HepG2 (cell line): ENCODE measurements around the gene ARHGAP45. TPM values are rescaled to one million over a fixed set of nuclear protein-coding genes. Genes with fewer than 3 reads are reported as not detected.
A peak's percentile ranks its signal among the peaks of the same experiment; 100 is the strongest.

Experiments
- ELF3 ChIP-seq: IDR thresholded peaks from 2 replicates; pipeline ENCODE4 v1.6.1; 2016; ENCODE audit warnings: missing genetic modification reagents, missing compliant biosample characterization
- GZF1 ChIP-seq: sonication (generic); formaldehyde crosslinking; IDR thresholded peaks from 2 replicates; pipeline ENCODE4 v1.5.1; 2020; ENCODE audit warnings: mild to moderate bottlenecking, missing genetic modification reagents
- HDAC2 ChIP-seq: sonication (generic); formaldehyde crosslinking; IDR thresholded peaks from 2 replicates; pipeline ENCODE4 v1.4.0; 2020; ENCODE audit warnings: missing genetic modification reagents
- HES4 ChIP-seq: sonication (generic); formaldehyde crosslinking; IDR thresholded peaks from 2 replicates; pipeline ENCODE4 v1.9.0; 2021; ENCODE audit warnings: mild to moderate bottlenecking, missing genetic modification reagents, borderline replicate concordance
- SNAI1 ChIP-seq: sonication (generic); formaldehyde crosslinking; IDR thresholded peaks from 2 replicates; pipeline ENCODE4 v1.5.0; 2020; ENCODE audit warnings: mild to moderate bottlenecking, missing genetic modification reagents, borderline replicate concordance
- ZNF10 ChIP-seq: sonication (generic); formaldehyde crosslinking; IDR thresholded peaks from 2 replicates; pipeline ENCODE4 v1.4.0; 2020; ENCODE audit warnings: mild to moderate bottlenecking, low read depth, missing genetic modification reagents, borderline replicate concordance
- ZNF652 ChIP-seq: IDR thresholded peaks from 2 replicates; pipeline ENCODE4 v1.6.1; 2016; ENCODE audit warnings: low read depth, borderline replicate concordance
- ZNF790 ChIP-seq: sonication (generic); formaldehyde crosslinking; IDR thresholded peaks from 2 replicates; pipeline ENCODE4 v1.8.0; 2022; ENCODE audit warnings: missing genetic modification reagents, mild to moderate bottlenecking, borderline replicate concordance
- ZSCAN21 ChIP-seq: sonication (generic); formaldehyde crosslinking; IDR thresholded peaks from 2 replicates; pipeline ENCODE4 v1.8.0; 2022; ENCODE audit warnings: mild to moderate bottlenecking, missing genetic modification reagents, moderate library complexity, borderline replicate concordance
- polyA plus RNA-seq, 8 experiments: library from polyadenylated mRNA; depleted of rRNA in 3 of 8; stranded (reverse) in 7 of 8; unstranded in 1 of 8; fragments of >200 nt; fragmentation: Illumina TruSeq in 4 of 8; extraction: Trizol in 4 of 8; gene quantifications; 2 replicates each; pipeline versions ENCODE4 v1.2.1 to v1.2.3, GENCODE V29; 2011 to 2016; ENCODE audit warnings: low read depth in 4 of 8, missing spikeins in 1 of 8, mixed read lengths in 1 of 8; ENCODE audit not compliant: insufficient read depth in 1 of 8
- total RNA-seq, 5 experiments: library from RNA; depleted of rRNA; stranded (reverse); fragments of >200 nt; fragmentation: Illumina TruSeq; extraction: Trizol; gene quantifications; 2 replicates each; pipeline ENCODE4 v1.2.3, GENCODE V29; 2016; ENCODE audit warnings: low read depth in 1 of 5
- TF ChIP-seq, protein P1 (sequence below): sonication (generic); formaldehyde crosslinking; IDR thresholded peaks from 2 replicates; pipeline ENCODE4 v1.4.0; 2020; ENCODE audit warnings: mild to moderate bottlenecking, missing genetic modification reagents
- TF ChIP-seq, protein P2 (sequence below), 2 experiments: sonication (generic) in 1 of 2; formaldehyde crosslinking in 1 of 2; IDR thresholded peaks; 2 replicates each; pipeline versions ENCODE4 v1.4.0 to v1.6.1; 2016 to 2020; ENCODE audit warnings: borderline replicate concordance in 1 of 2, low read depth in 1 of 2, mild to moderate bottlenecking in 1 of 2, missing genetic modification reagents in 1 of 2
- TF ChIP-seq, protein P3 (sequence below): sonication (generic); formaldehyde crosslinking; IDR thresholded peaks from 2 replicates; pipeline ENCODE4 v1.5.0; 2020; ENCODE audit warnings: missing genetic modification reagents, mild to moderate bottlenecking, borderline replicate concordance
- TF ChIP-seq, protein P4 (sequence below): sonication (generic); formaldehyde crosslinking; IDR thresholded peaks from 2 replicates; pipeline ENCODE4 v1.4.0; 2020; ENCODE audit warnings: missing genetic modification reagents
- TF ChIP-seq, protein P5 (sequence below): sonication (generic); formaldehyde crosslinking; IDR thresholded peaks from 2 replicates; pipeline ENCODE4 v1.4.0; 2020; ENCODE audit warnings: missing genetic modification reagents, borderline replicate concordance

ARHGAP45 gene
- total and polyA plus RNA-seq, 2 of the 13 experiments (the other 11 are each of a cell fraction or from before 2014, with no cell fraction given) = 0.84 to 32.0 TPM

DNA sequence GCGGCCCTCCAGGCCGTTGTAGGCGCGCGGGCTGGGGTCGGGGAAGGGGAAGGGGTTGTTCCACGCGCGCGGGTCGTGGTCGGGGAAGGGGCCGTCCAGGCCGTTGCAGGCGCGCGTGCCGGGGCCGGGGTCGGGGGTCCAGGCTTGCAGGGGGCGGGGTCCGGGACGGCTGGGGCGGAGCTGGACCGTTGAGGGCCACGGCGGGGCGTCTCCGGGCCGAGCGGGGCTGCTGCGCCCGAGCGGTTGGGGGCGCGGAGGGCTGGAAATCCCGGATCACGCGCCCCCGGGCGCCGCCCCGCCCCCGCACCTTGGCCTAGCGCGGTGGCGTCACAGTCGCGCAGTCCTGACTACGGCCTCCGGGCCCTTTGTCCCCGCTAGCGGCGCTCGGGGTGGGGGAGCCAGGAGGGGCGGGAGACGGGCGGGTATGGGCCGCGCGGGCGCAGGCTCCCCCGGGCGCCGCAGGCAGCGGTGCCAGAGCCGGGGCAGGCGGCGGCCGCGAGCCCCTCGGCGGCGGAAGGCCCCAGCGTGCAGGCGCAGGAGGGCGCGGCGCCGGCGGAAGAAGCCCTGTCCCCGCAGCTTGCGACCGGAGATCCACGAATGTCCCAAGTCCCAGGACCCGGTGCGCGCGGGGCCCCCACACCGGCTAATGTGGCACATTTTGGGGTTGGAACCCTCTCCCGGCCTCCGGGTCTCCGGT is 37.5 kb downstream of the ARHGAP45 start (continued):
- TF ChIP-seq, protein P1, sequence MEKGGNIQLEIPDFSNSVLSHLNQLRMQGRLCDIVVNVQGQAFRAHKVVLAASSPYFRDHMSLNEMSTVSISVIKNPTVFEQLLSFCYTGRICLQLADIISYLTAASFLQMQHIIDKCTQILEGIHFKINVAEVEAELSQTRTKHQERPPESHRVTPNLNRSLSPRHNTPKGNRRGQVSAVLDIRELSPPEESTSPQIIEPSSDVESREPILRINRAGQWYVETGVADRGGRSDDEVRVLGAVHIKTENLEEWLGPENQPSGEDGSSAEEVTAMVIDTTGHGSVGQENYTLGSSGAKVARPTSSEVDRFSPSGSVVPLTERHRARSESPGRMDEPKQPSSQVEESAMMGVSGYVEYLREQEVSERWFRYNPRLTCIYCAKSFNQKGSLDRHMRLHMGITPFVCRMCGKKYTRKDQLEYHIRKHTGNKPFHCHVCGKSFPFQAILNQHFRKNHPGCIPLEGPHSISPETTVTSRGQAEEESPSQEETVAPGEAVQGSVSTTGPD (CRISPR knock-in tag) = no peak
- TF ChIP-seq SNAI1 (CRISPR knock-in tag) (0 out of 2 replicates have a peak, but pooled peaks have one; percentile 33), HES4 (CRISPR knock-in tag) (peak; percentile 30), ELF3 (no peak), HDAC2 (no peak), ZNF10 (CRISPR knock-in tag) (no peak), GZF1 (CRISPR knock-in tag) (no peak), ZNF652 (no peak), ZNF790 (no peak), ZSCAN21 (CRISPR knock-in tag) (0 out of 2 replicates have a peak, but pooled peaks have one; percentile 34)
- TF ChIP-seq, protein P2, sequence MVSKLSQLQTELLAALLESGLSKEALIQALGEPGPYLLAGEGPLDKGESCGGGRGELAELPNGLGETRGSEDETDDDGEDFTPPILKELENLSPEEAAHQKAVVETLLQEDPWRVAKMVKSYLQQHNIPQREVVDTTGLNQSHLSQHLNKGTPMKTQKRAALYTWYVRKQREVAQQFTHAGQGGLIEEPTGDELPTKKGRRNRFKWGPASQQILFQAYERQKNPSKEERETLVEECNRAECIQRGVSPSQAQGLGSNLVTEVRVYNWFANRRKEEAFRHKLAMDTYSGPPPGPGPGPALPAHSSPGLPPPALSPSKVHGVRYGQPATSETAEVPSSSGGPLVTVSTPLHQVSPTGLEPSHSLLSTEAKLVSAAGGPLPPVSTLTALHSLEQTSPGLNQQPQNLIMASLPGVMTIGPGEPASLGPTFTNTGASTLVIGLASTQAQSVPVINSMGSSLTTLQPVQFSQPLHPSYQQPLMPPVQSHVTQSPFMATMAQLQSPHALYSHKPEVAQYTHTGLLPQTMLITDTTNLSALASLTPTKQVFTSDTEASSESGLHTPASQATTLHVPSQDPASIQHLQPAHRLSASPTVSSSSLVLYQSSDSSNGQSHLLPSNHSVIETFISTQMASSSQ (IDR thresholded peaks at IDR 0.05; ENCODE audit: low read depth) = no peak
- TF ChIP-seq, protein P2 (CRISPR knock-in tag; IDR thresholded peaks at IDR 0.05; ENCODE audit: borderline replicate concordance) = no peak
- TF ChIP-seq, protein P3, sequence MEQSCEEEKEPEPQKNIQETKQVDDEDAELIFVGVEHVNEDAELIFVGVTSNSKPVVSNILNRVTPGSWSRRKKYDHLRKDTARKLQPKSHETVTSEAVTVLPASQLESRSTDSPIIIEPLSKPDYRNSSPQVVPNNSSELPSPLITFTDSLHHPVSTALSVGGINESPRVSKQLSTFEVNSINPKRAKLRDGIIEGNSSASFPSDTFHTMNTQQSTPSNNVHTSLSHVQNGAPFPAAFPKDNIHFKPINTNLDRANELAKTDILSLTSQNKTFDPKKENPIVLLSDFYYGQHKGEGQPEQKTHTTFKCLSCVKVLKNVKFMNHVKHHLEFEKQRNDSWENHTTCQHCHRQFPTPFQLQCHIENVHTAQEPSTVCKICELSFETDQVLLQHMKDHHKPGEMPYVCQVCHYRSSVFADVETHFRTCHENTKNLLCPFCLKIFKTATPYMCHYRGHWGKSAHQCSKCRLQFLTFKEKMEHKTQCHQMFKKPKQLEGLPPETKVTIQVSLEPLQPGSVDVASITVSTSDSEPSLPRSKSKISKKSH (CRISPR knock-in tag) = no peak
- TF ChIP-seq, protein P4, sequence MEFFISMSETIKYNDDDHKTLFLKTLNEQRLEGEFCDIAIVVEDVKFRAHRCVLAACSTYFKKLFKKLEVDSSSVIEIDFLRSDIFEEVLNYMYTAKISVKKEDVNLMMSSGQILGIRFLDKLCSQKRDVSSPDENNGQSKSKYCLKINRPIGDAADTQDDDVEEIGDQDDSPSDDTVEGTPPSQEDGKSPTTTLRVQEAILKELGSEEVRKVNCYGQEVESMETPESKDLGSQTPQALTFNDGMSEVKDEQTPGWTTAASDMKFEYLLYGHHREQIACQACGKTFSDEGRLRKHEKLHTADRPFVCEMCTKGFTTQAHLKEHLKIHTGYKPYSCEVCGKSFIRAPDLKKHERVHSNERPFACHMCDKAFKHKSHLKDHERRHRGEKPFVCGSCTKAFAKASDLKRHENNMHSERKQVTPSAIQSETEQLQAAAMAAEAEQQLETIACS (CRISPR knock-in tag) = no peak; the same call in 1 of the 2 replicates
- TF ChIP-seq, protein P5, sequence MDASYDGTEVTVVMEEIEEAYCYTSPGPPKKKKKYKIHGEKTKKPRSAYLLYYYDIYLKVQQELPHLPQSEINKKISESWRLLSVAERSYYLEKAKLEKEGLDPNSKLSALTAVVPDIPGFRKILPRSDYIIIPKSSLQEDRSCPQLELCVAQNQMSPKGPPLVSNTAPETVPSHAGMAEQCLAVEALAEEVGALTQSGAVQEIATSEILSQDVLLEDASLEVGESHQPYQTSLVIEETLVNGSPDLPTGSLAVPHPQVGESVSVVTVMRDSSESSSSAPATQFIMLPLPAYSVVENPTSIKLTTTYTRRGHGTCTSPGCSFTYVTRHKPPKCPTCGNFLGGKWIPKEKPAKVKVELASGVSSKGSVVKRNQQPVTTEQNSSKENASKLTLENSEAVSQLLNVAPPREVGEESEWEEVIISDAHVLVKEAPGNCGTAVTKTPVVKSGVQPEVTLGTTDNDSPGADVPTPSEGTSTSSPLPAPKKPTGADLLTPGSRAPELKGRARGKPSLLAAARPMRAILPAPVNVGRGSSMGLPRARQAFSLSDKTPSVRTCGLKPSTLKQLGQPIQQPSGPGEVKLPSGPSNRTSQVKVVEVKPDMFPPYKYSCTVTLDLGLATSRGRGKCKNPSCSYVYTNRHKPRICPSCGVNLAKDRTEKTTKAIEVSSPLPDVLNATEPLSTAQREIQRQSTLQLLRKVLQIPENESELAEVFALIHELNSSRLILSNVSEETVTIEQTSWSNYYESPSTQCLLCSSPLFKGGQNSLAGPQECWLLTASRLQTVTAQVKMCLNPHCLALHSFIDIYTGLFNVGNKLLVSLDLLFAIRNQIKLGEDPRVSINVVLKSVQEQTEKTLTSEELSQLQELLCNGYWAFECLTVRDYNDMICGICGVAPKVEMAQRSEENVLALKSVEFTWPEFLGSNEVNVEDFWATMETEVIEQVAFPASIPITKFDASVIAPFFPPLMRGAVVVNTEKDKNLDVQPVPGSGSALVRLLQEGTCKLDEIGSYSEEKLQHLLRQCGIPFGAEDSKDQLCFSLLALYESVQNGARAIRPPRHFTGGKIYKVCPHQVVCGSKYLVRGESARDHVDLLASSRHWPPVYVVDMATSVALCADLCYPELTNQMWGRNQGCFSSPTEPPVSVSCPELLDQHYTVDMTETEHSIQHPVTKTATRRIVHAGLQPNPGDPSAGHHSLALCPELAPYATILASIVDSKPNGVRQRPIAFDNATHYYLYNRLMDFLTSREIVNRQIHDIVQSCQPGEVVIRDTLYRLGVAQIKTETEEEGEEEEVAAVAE (CRISPR knock-in tag) = no peak
